HG02588 (cell line): ENCODE results near the gene FBXW9.
A peak's percentile ranks its signal among the peaks of the same experiment; 100 is the strongest.
"Not testable (repeated sequence)": the region's sequence is repeated elsewhere in the genome, so short reads cannot be mapped to it uniquely, and the experiment has no call there.

Experiments used
- ATAC-seq: cut with Tn5 transposase; IDR thresholded peaks from one replicate; pipeline ENCODE4 v1.9.1; 2021; ENCODE audit warnings: mild to moderate bottlenecking, moderate library complexity; ENCODE audit not compliant: unreplicated experiment

FBXW9 gene

DNA sequence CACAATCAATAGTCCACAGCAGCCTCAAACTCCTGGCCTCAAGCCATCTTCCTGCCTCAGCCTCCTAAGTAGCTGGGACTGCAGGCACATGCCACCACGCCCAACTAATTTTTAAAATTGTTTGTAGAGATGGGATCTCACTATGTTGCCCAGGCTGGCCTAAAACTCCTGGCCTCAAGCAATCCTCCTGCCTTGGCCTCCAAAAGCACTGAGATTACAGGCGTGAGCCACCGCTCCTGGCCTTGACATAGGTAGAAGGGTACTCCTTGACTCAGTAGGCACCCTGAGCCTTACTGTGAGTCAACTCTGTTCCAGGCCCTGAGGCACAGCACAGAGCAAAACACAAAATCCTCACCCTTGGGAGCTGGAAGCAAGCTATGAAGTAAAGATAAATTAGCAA is 19.5 kb upstream of the FBXW9 start:
- ATAC-seq: no peak

DNA sequence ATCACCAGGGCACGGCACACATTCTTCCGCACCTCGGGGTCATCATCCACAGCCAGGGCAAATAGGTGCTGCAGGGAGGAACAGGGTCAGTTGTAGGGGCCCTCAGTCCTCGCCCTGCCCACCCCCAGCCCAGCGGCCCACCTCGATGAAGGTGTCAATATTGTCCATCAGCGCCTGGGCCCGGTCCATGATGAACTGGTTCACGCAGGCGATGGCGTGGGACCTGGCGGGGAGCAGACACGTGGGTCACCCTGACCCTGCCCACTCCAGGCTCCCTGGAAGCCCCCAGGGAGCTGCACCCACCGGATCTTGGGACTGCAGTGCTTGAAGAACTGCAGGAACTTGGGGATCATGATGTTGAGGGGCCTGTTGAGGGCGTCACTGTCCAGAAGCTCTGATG is 18.7 kb upstream of the FBXW9 start:
- ATAC-seq: no peak

DNA sequence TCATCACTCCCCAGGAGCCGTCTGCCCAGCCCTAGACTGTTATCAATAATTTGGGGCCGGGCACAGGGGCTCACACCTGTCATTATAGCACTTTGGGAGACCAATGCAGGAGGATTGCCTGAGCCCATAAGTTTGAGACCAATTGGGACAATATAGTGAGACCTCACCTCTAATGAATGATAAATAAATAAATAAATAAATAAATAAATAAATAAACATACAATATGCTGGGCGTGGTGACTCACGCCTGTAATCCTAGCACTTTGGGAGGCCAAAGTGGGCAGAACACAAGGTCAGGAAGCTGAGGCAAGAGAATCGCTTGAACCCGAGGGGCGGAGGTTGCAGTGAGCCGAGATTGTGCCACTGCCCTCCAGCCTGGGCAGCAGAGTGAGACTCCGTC is 16.9 kb upstream of the FBXW9 start:
- not testable (repeated sequence) for ATAC-seq

DNA sequence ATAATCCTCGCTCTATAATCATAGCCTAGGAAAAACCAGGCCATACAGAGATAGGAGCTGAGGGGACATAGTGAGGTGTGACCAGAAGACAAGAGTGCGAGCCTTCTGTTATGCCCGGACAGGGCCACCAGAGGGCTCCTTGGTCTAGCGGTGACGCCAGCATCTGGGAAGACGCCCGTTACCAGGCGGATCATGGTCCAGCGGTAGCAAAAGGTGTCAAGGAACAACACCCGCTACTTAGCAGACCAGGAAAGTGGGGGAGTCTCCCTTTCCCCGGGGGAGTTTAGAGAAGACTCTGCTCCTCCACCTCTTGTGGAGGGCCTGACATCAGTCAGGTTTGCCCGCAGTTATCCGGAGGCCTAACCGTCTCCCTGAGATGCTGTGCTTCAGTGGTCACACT is 15.6 kb upstream of the FBXW9 start:
- ATAC-seq: not testable (repeated sequence)

DNA sequence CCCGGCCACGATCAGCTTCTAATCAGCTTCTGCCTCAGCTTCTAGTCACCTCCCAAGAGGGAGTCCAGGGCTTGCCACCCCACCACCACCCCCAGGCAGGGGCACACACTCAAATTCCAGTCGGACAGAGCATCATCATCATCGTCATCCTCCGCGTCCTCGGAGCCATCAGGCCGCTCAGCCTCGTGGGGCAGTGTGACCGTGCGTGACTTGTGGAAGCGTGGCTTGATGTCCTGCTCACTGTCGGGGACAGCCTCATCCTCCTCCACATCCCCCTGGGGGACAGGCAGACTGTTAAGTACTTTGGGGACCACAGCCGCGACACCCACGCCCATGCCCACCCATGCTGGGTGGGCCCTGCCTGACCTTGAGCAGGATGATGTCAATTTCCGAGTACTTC is 14.8 kb upstream of the FBXW9 start:
- no peak for ATAC-seq

DNA sequence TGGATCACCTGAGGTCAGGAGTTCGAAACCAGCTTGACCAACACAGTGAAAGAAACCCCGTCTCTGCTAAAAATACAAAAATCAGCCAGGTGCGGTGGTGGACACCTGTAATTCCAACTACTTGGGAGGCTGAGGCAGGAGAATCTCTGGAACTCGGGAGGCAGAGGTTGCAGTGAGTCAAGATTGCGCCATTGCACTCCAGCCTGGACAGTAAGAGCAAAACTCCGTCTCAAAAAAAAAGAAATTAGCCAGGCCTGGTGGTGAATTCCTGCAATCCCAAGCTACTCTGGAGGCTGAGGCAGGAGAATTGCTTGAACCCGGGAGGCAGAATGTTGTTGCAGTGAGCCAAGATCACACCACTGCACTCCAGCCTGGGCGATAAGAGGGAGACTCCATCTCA is 12.2 kb upstream of the FBXW9 start:
- ATAC-seq: no peak

DNA sequence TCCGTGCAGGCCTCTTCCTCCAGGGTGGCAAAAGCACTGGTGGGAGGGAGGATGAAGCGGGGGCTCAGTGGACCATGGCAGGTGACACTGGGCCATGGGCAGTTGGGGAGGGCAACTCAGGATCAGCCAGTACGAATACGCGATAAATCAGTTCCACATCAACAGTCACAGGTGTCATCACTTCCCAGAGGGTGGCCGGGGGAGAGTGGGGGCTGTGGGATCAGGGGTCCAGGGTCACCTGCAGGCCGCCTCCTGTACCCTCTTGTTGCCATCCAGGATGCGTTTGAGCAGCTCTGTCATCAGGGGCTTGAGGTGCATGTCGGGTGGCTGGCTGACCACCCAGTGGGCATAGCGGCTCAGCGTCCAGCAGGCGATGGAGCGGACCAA is 9.9 kb upstream of the FBXW9 start:
- ATAC-seq: no peak

DNA sequence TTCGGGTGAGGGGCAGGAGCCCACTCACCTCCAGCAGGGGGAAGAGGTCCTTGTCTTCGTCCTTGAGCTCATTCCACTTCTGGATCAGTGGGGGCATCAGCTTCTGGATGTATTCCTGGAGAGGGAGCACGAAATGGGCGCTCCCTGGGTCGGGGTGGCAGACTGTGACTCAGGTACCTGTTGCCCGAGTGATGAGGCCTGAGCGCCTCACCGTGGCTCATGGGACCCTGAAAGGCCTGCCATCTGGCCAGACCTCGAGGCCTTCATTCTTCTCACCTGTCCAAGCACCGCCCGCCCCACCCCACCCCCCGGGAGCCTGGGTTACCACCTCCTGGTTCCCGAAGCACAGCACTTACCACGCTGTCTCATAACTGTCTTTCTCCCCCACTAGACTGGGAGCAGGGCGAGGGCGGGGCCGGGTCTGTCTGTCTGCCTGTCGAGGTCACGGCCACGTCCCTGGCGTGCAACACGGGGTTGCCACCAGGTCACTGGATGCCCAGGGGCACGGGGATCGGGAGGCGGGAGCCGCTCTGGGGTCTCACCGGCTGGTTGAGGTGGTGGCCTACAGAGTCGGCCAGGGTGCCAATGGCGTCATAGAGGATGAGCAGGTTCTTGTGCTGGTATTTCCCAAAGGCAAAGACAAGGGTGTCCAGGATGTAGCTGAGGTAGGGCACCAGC is 9.4 kb upstream of the FBXW9 start:
- ATAC-seq: no peak

DNA sequence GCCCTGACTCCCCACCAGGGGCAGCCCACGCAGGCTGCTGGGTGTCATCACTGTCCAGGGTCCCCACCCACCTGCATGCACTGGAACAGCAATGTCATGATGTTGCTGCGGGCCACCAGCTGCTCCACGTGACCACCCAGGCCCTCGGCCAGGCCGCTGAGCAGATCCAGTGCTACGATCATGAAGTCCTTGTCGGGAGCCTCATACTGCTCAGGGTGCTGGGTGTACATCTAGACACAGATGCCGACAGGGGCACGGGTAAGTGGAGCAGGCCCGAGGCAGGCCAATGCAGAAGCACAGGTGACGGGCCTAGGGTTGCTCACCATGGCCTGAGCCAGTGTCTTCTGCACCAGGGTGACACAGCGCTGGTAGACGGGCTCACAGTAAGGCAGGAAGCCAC is 8.7 kb upstream of the FBXW9 start:
- no peak for ATAC-seq

DNA sequence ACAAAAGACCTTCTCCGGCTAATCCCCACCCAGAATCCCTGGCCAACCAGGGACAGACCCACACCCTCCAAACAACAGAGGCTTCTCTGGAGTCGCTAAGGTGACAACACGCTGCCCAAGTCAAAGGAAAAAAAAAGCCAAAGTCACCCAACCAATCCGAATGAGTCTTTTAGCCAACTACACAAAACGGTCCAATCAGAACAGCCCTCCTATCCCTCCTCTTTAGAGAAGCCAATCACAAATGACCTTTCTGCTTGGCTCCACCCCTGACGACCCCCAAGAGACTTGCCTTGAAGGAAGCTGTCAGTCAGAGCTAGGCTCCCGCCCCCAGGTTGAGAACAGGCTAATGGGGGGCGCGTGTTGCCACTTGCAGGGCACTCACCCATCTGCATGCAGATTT is 6.6 kb upstream of the FBXW9 start:
- ATAC-seq: no peak

DNA sequence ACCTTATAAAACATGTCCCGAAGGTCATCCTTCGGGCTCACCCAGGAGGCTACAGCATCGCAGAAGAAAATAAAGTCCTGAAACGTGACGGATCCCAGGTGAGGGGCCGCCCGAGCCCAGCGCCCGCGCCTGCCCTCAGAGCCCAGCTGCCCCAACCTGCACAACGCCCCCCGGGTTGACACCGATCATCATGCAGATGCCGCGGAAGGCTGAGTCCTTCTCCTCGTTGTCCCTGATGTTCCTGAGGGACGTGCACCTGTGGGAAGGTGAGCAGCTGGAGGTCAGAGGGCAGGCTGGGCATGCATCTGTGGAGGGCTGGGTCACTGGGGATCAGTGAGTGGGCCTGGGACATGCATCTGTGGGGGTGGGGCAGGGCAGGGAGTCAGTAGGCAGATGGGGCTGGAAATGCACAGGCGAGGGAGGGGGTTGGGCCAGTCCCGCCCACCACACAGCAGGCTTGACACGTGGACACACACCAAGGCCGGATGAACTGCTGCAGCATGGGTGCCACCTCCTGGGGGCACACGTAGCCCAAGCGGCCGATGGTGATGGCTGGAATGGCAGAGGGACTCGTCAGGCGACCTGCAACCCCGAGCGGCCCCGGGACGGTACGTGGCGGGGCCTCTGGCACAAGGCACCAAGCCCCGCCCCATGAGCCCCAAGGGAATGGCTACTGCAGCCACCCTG is 5.3 kb upstream of the FBXW9 start:
- no peak for ATAC-seq

DNA sequence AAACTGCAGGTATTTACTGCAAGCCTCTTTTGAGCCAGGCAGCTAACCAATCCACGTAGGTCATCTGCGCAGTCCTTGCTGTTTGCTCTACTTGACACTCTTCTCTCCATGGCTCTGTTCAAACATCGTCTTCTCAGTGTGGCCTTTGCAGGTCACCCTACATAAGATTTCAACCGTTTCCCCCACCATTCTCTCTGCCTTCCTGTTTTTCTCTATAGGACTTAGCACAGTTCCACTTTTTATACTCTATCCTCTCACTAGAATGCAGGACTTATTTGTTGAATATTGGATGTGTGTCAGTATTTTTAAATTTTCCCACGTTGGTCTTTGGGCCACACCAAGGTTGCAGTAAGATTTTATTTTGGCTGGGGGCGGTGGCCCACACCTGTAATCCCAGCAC is 1.7 kb upstream of the FBXW9 start:
- ATAC-seq: no peak

DNA sequence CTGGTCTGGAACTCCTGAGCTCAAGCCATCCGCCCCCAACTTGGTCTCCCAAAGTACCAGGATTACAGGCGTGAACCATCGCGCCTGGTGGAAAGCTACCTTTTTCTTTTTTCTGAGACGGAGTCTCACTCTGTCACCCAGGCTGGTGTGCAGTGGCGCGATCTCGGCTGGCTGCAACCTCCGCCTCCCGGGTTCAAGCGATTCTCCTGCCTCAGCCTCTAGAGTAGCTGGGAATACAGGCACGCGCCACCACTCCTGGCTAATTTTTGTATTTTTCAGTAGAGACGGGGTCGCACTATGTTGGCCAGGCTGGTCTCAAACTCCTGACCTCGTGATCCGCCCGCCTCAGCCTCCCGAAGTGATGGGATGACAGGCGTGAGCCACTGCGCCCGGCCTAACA is 994 bp upstream of the FBXW9 start:
- not testable (repeated sequence) for ATAC-seq

DNA sequence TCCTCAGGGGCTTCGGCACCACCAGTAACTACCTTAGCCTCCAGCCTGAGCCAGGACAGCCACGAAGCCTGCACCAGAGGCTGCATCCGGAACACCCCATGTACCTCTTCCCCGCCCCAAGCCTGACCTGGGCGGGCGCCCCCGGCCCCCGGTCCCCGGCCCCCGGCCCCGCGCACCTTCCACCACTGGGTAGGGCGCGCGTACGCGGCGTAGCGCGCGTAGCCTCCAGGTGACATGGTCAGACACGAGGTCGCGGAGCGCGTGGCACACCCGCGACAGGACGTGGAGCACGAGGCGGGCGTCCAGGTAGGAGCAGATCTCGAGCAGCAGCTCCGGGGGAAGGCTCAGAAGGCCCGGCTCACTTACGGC is 450 bp downstream of the FBXW9 start:
- peak; percentile 18 for ATAC-seq

DNA sequence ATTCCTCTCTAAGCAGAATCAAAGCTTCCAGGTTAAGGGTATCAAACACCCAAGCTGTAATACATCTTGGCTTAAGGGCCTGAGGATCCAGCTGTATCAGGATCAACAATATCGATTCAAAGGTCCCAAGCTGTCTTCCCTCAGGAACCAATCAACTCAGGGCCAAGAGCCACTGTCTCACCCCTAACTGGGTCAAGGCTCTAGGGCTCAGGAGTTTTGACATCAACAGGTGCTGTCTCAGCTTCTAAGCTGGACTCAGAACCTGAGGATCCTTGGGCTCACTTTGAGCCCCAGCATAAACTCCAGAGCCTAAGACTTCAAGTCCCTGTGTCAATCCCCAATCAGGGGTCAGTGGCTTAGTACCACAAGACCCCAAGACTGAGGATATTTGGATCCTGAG is 917 bp downstream of the FBXW9 start:
- no peak for ATAC-seq

DNA sequence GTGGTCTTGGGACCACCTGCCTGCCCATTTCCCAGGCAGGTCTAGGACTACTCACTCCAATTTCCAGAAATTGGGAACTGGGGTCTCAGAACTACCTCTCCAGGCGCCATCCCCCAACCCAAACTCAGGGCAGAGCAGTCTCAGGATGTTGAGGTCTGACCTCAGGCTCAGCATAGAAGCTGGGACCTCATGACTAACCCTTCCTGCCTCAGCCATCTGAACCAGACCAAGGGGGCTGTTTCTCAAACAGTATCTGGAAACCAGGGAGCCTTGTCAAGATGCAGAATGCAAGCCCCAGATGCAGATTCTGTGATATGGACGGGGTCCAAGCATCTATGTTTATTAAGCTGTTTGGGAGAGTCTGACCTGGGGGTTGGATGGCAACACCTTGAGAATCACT is 1.3 kb downstream of the FBXW9 start:
- ATAC-seq: no peak

DNA sequence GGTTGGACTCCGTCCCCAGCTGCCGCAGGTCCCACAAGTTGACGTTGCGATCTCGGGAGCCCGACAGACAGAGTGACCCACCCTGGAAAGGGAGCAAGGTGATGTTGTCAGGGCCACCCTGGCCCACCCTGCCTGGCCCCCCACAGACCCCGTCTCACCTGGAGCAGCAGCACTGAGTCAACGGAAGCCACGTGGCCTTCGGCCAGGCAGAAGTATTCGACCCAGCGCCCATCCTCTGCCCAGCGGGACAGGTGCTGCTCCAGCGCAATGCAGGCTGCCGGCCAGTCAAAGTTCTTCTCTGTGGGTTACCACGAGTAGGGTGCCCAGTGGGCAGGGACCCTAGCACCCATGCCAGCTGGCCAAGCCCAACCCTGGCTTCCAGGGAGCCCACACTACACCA is 1.8 kb downstream of the FBXW9 start:
- ATAC-seq: no peak

DNA sequence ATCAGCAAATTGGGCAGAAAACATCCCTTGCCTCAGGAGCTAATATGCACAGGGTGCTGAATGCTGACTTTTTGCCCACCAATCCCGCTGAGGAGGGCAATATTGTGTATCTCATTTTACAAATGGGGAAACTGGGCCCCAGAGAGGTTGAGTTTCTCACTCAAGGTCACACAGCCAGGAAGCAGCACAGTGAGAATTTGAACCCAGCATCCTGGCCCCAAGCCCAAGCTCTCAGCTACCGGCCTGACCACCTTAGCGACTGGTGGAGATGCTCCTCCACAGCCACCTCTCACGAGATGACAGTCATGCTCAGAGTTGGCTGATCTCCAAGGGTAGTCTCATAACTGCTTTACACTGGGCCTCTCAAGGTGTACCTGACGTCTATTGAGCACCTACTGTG is 3.5 kb downstream of the FBXW9 start:
- ATAC-seq: no peak

DNA sequence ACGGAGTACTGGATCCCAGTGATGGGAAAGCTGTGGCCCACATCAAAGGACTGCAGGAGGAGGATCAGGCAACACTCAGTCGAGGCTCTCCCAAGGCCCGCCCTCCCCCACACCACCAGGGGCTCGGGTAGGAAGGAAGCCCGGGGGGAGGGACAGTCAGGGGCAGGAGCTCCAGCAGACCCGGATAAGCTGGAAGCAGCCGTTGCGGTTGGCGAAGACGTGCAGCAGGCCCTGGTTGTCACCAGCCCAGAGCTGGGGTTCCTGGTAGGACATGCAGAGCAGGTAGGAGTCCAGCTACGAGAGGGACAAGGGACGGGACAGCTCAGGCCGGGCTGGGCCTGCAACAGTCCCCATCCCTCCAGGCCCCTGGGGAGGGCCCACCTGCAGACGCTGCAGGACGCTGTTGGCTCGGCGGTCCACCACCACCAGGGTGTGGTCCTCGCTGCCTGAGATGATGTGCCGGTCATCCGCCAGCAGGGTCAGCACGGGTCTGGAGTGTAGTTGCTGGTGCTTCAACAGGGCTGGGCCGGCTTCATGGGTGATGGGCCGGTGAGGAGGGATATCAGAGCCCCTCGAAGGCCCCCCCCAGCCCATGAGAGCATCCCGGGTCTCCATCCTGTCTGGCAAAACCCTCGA is 6.7 kb downstream of the FBXW9 start:
- no peak for ATAC-seq

DNA sequence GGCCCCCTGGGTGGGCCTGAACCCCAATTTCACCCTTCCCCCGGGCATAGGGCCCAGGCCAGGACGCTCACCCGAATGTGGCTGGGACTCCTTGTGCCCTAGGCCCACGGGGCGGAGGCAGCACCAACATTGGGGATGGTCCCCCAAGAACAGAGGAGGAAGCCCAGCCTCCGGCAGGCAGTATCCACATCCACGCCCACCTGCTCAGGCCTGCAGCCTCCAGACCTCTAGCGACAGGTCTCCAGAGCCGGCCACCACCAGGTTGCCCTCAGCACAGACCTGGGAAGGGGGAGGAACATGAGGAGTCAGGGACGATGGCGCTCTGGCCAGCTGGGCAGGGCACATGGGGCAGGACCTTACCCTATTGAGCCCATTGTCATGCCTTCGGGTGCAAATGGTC is 7.4 kb downstream of the FBXW9 start:
- ATAC-seq: no peak

DNA sequence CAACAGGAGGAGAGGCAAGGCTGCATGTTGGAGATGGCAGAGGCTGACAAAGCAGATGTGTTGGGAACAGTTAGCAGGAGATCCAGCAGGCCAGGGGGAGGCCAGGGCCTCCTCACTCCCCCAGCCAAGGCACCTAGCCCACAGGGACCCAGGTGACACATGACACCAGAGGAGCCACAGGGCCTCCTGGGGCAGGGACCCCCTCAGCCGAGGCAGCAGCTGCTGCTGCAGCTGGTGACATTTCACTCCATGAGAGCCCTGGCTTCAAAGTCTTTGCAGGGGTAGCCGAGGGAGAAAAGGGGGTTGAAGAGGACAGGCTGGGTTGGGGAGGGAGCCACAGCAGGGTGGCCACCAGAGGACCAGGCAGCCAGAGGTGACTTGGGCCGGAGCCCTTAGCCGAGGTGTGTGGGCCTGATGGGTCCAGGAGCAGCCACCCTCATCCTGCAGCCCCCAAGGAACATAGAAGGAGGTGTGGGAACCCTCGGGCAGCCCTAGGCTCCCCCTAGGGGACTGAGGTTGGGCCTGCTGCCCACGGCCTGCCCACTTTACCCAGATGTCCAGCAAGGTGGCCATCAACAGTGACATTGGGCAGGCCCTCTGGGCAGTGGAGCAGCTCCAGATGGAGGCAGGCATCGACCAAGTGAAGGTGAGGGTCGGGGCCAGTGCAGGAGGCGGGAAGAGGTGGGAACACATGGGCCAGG is 8.8 kb downstream of the FBXW9 start, which contains the start of gene GNG14:
GNG14 (plus strand) TSS at position 503 of the 701 bp plus-strand sequence; CDS start at position 554, 51 bp downstream.
- no peak for ATAC-seq

DNA sequence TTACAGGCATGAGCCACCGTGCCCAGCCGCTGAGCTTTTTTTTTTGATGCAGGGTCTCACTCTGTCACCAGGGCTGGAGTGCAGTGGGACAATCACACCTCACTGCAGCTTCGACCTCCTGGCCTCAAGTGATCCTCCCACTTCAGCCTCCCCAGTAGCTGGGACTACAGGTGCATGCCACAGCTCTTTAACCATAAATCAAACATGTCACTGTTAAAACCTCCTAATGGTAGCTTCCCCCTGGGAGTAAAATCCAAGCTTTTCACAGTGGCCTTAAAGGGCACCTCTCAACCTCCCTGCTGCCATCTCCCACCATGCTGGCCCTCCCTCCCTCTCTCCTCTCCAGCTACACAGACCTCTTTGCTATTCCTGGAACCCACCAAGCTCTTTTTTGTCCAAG is 10.6 kb downstream of the FBXW9 start:
- no peak for ATAC-seq
